ENCODE data around the gene ARL13B.
A peak's percentile ranks its signal among the peaks of the same experiment; 100 is the strongest.
"Not testable (repeated sequence)": the region's sequence is repeated elsewhere in the genome, so short reads cannot be mapped to it uniquely, and the experiment has no call there.

The ARL13B gene

GRCh38 chr3:93979850-93980676, at the start of gene ARL13B:
Gene ARL13B (plus strand): TSS chr3:93980155. CDS start chr3:93980424, 269 bp downstream.
- peak; percentile 98 for DNase-seq (ENCODE audit: low spot score)

- no peak for DNase-seq (ENCODE audit: low spot score)
Measured at GRCh38 chr3:93931597-93932229, 48.2 kb upstream of the ARL13B start.

DNA sequence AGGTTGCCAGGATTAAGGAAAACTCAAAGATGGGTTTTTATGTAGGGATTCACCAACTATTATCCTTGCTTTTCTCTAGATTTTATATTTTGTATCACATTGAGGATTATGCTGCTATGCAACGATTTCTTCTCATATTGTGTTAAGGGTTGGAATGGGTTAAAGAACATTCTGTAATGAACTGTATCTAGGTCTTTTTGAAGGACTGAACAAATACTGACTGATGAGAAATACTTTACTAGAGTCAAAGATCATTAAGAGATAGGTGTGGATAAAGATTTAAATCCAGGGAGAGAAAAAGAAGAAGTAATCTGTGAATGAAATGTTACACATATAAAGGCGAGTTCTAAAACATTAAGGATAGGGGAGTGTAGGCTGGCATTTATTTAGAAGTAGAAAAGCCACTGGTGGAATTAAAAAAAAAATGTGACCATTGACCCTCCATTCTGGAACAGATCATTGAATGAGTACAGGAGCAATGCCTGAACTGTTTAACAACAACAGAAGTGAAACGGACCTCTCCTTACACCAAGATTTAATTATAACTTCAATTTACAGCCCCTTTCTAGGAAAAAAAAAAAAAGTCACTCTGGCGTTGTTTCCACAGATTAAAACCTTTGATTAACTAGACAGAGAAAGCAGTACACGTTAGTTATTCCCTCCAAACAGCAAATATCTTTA, 45.4 kb upstream of the ARL13B start:
- no peak for DNase-seq (ENCODE audit: low spot score)

- no peak for DNase-seq (ENCODE audit: low spot score)
Measured at GRCh38 chr3:93936549-93936948, 43.4 kb upstream of the ARL13B start.

- not testable (repeated sequence) for DNase-seq (ENCODE audit: low spot score)
Measured at GRCh38 chr3:93937485-93937884, 42.5 kb upstream of the ARL13B start.

- DNase-seq (ENCODE audit: low spot score): not testable (repeated sequence)
Measured at GRCh38 chr3:93949958-93950357, 30.0 kb upstream of the ARL13B start.

- no peak for DNase-seq (ENCODE audit: low spot score)
Measured at GRCh38 chr3:93961026-93961425, 18.9 kb upstream of the ARL13B start.

GRCh38 chr3:93961489-93961888, 18.5 kb upstream of the ARL13B start:
- no peak for DNase-seq (ENCODE audit: low spot score)

- DNase-seq (ENCODE audit: low spot score): no peak
Measured at GRCh38 chr3:93962798-93963197, 17.2 kb upstream of the ARL13B start.

GRCh38 chr3:93965106-93965505, 14.8 kb upstream of the ARL13B start:
- DNase-seq (ENCODE audit: low spot score): not testable (repeated sequence)

DNA sequence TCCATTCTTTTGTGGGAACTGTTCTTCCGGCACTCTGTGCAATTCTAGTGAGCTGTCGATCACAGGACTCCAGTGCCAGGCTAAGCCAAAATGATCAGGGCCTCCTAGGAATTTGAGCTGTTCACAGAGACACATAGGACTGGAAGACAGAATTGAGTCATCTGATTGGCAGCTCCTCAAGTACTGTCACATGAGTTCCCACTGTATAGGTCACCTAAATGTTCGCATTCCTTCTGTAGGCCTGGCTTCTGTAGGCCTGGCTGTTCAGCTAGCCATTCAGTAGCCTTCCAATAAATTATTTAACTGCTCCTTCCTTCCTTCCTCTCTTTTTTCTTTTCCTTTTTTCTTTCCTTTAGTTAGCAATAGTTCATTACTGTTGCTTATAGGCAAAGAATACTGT, 10.5 kb upstream of the ARL13B start:
- DNase-seq (ENCODE audit: low spot score): peak; percentile 26

- no peak for DNase-seq (ENCODE audit: low spot score)
Measured at GRCh38 chr3:93969997-93970396, 10.0 kb upstream of the ARL13B start.

DNA sequence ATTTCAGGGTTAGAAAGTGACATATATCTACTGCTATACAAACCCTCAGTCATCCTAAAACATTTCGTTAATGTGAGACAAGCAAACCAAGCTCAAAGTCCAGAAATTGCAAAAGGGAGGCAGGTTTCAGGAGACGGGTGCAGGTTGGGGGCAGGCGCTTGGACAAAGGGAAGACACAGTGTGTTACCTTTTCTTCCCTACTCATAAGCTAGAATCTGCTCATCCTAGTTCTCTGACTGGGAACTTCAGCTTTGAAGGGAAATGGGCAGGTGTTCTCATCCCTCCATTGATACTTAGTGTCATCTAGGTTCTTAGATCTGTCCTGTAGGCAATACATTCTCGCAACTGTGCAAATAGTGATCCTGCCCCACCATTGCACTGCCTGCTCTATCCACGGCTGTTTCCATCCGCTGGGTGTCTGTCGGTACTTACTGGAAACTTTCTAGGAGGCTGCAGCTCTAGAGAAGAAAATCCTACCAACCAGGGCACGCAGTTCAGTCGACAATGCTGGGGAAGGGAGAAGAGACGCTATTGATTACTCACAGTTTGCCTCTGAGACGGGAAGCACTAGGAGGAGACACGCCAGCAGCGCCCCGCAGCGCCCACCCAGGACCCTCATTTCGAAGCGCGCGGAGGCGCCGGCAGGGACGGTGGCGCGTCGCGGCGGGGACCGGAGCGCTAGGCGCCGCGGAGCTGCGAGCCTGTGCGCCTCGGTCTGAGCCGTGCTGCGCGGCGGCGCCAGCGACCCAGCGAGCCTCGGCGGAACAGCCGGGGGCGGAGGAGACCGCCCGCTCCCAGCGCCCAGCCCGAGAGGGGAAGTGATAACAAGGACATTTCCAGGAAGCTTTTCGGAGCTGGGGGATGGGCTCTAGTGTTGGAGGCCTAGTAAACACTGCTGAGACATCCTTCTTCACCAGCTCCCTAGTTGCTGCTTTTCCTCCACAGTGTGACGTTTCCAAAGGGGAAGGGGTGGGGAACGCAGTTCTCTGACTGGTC, 6.5 kb upstream of the ARL13B start, which contains the start of gene PROS1:
TSS of gene PROS1 (minus strand) at position 766 of the 996 bp plus-strand sequence. CDS start at position 619, 147 bp downstream.
- DNase-seq (ENCODE audit: low spot score): peak; percentile 73

DNA sequence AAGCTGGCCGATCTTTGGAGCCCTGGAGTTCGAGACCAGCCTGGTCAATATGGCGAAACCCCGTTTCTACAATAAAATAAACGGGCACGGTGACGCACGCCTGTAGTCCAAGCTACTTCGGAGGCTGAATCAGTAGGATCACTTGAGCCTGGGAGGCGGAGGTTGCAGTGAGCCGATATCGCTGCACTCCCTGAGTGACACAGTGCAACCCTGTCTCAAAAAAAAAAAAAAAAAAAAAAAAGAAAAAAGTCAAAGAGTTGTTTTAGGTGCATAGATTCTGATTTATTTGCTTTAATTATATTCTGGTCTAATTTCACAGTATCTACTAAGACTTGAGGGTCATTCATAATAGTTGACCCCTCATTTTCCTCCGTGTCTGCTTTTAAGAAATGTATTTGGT, 1.7 kb downstream of the ARL13B start:
- no peak for DNase-seq (ENCODE audit: low spot score)

GRCh38 chr3:93983408-93983807, 3.5 kb downstream of the ARL13B start:
- no peak for DNase-seq (ENCODE audit: low spot score)

DNA sequence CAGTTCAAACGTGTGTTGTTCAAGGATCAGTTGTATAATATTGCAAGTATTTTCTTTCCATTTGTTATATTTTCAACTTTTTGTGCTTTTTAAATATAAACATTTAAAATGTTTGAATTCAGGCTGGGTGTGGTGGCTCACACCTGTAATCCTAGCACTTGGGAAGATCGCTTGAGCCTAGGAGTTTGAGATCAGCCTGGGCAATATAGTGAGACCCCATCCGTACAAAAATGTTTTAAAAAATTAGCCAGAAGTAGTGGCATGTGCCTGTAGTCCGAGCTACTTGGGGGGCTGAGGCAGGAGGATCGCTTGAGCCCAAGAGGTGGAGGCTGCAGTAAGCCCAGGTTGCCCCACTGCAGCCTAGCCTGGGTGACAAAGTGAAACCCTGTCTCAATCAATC, 4.7 kb downstream of the ARL13B start:
- DNase-seq (ENCODE audit: low spot score): no peak

GRCh38 chr3:93988283-93988682, 8.3 kb downstream of the ARL13B start:
- DNase-seq (ENCODE audit: low spot score): no peak

DNA sequence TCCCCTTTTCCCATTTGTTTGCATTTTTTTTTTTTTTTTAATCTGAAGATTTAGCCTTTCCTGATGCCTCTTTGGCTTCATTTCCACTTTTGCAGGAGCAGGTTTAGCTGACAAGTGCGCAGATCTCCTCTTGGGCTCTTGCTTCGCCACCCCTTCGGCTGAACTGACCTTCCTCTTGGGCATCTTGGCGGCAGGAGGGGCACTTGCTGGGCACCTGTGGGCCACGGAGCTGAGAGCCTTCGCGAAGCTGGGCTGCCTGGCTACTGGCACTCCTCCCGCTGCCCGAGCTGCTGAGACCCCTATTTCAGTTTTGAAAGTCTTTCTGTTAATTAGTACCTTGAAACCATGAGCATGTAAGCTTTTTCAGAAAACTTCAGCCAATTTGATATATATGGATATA, 8.8 kb downstream of the ARL13B start:
- DNase-seq (ENCODE audit: low spot score): no peak

DNA sequence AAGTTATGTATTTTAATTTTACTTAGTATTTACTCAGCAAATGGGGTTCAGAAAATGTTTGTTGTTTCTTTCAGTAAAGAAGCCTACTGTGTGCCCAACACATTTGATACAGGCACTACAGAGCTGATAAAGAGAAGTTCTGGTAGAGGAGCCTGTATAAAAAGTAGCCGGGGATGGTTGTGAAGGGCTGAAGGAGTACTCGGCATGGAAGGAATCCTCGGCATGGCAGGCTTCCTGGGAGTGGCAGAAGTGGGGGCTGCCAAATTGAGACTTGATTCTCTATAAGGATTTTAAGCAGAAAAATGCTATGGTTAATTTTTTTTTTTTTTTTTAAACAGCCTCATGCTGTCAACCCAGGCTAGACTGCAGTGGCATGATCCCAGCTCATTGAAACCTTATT, 9.3 kb downstream of the ARL13B start:
- no peak for DNase-seq (ENCODE audit: low spot score)

- DNase-seq (ENCODE audit: low spot score): no peak
Measured at GRCh38 chr3:93991631-93992030, 11.7 kb downstream of the ARL13B start.

GRCh38 chr3:93992207-93992606, 12.3 kb downstream of the ARL13B start:
- DNase-seq (ENCODE audit: low spot score): no peak

DNA sequence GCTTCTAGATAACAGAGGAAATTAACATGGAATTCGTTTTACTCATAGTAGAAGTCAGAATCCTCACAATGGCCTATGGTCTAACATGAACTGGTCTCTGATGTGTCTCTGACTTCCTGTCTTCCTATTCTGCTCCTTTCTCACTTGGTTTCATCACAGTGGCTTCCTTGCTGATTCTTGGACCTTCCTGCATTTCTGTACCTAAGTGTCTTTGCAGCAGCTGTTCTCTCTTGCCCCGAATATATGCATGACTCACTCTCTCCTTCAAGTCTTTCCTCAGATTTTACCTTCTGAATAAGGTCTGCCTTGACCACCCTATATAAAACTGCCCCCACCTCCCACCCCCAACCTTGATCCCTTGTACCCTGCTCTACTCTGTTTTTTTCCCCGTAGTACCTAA, 14.1 kb downstream of the ARL13B start:
- no peak for DNase-seq (ENCODE audit: low spot score)

Measured in AG08395 (cell line).